Retinal pigment epithelial cell (primary cell): Measurements from ENCODE around the gene DNAJC1.
"Not testable (repeated sequence)": the region's sequence is repeated elsewhere in the genome, so short reads cannot be mapped to it uniquely, and the experiment has no call there.

Experiments used
- DNase-seq: peaks from one replicate; pipeline ENCODE4 v3.0.0-alpha.2; 2010; ENCODE audit warnings: low read depth
- H3K4me3 ChIP-seq: 2 replicates; pipeline ENCODE4 v1.5.1; 2011; ENCODE audit warnings: mild to moderate bottlenecking, low read length, control low read depth, moderate library complexity
- CTCF ChIP-seq: conservative IDR thresholded peaks from 2 replicates; pipeline ENCODE4 v1.5.1; 2011; ENCODE audit warnings: low read depth, low read length, control low read depth, inconsistent platforms

The DNAJC1 gene

DNA sequence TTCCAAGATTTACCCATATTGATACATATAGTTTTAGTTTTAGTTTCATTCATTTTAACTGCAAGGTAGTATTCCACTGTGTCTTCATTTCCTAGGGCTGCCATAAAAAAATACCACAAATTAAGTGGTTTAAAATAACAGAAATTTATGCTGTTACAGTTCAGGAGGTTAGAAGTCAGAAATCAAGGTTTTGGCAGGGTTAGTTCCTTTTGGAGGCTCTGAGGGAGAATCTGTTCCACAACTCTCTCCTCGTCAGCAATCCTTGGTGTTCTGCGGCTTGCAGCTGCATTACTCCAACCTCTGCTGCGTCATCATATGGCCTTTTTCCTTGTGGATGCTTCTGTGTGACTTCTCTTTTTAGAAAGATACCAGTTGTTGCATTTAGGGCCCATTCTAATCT, 176.2 kb downstream of the DNAJC1 start:
- no peak for DNase-seq
- no peak for TF ChIP-seq CTCF
- no peak overlapping the region for H3K4me3 ChIP-seq

DNA sequence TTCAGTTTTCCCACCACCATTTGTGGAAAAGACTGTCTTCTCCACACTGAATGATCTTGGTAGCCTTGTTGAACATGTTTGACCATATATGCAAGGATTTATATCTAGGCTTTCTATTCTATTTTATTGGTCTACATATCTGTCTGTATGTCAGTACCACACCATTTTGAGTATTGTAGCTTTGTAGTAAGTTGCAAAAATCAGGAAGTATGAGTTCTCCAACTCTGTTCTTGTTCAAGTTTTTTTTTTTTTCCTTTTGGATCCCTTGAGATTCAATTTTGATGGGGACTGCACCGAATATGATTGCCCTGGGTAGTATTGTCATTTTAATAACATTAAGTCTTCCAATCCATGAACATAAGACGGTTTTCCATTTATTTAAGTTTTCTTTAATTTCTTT, 176.8 kb downstream of the DNAJC1 start:
- no peak for DNase-seq
- no peak for TF ChIP-seq CTCF
- no peak overlapping the region for H3K4me3 ChIP-seq

DNA sequence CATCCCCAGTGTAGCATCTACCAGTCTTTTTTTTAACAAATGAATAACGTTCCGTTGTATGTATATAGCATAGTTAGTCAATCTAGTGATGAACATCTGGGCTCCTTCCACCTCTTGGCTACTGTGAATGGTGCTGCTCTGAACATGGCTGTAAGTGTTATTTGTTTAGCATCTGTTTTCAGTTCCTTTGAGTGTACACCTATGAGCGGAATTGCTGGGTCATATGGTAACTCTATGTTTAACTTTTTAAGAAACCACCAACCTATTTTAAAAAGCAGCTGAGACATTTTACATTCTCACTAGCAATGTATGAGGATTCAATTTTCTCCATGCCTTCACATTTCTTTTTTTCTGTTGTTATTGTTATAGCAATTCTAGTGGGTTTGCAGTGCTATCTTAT, 178.2 kb downstream of the DNAJC1 start:
- DNase-seq: no peak
- H3K4me3 ChIP-seq: no peak overlapping the region
- no peak for TF ChIP-seq CTCF

DNA sequence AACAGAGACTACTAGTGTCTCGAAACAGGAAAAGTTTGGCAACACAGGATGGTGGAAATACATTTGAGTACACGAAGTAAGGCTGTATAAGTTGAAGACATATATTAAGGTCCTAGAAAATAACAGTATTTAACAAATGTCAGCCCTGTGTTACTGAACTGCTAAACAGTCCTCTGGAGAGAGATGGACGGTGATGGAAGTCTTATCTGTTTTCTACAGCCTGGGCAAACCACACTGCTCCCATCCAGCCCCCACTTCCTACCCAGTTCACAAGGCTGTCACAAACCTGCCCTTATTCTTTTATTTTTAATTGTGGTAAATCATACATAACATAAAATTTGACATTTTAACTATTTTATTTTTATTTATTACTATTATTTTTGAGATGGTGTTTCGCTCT, 179.1 kb downstream of the DNAJC1 start:
- no peak for DNase-seq
- no peak for TF ChIP-seq CTCF

DNA sequence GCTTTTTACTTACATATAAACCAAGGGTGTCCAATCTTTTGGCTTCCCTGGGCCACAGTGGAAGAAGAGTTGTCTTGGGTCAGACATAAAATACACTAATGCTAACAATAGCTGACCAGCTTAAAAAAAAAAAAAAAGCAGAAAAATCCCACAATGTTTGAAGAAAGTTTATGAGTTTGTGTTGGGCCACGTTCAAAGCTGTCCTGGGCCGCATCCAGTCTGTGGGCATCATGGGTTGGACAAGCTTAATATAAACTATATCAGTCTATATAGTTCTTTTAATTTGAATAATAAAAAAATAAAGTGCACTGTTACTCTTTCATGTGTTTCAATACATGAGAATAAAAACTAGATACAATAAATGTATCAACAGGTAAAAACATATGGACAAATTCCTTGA, 179.9 kb downstream of the DNAJC1 start:
- TF ChIP-seq CTCF: no peak
- DNase-seq: no peak
- no peak overlapping the region for H3K4me3 ChIP-seq

More for the DNA sequence above, 179.1 kb downstream of the DNAJC1 start:
- no peak overlapping the region for H3K4me3 ChIP-seq

DNA sequence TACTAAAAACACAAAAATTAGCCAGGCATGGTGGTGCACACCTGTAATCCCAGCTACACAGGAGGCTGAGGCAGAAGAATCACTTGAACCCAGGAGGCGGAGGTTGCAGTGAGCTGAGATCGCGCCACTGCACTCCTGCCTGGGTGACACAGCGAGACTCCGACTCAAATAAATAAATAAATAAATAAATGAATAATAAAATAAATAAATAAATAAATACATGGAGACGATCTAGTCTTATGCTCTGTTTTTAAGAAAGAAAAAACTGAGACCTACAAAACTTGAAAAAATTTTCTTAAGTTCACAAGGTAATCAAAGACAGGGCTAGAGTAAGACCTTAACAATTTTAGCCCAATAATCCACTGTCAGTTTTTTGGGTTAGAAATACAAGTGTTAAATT, 181.3 kb downstream of the DNAJC1 start:
- H3K4me3 ChIP-seq, DNase-seq: not testable (repeated sequence)

- no peak overlapping the region for H3K4me3 ChIP-seq
- DNase-seq: no peak
- no peak for TF ChIP-seq CTCF
Observed at GRCh38 chr10:21820952-21821351, 182.6 kb downstream of the DNAJC1 start.

- DNase-seq, H3K4me3 ChIP-seq: not testable (repeated sequence)
Observed at GRCh38 chr10:21818416-21818815, 185.1 kb downstream of the DNAJC1 start.
